OCI-LY7 (cell line): Measurements from ENCODE around the gene ERGIC1.

Experiments used
- EZH2phosphoT487 ChIP-seq: fragments of 200-600 bp; sonication (generic); IDR thresholded peaks from 2 replicates; pipeline ENCODE4 v1.6.1; 2018; ENCODE audit warnings: low read depth, borderline replicate concordance, mild to moderate bottlenecking, mixed run types, antibody characterized with exemption, low read length, moderate library complexity, mixed read lengths
- TF ChIP-seq, protein P1 (sequence below): fragments of 200-600 bp; sonication (generic); conservative IDR thresholded peaks from 2 replicates; pipeline ENCODE4 v1.5.1; 2014; ENCODE audit warnings: mild to moderate bottlenecking, antibody characterized with exemption, low read length, moderate library complexity, mixed read lengths

DNA sequence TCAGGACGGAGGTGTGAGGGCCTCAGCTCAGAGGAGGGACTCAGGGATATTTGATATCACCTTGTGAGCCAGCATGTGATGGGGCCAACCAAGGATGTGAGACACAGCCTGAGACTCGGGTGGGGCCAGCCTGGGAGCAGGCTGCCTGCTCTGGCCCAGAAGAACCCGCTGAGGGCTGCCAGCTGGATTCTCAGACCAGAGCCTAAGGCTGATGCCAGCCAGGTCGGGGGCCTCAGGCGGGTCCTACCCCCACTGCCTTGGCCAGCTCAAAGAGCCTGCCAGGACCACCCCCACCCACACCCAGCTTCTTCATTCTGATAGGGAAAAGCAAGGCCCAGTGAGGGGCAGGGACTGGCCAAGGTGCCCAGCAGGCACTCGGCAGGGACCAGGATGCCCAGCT, 42.8 kb upstream of the ERGIC1 start:
- TF ChIP-seq, protein P1, sequence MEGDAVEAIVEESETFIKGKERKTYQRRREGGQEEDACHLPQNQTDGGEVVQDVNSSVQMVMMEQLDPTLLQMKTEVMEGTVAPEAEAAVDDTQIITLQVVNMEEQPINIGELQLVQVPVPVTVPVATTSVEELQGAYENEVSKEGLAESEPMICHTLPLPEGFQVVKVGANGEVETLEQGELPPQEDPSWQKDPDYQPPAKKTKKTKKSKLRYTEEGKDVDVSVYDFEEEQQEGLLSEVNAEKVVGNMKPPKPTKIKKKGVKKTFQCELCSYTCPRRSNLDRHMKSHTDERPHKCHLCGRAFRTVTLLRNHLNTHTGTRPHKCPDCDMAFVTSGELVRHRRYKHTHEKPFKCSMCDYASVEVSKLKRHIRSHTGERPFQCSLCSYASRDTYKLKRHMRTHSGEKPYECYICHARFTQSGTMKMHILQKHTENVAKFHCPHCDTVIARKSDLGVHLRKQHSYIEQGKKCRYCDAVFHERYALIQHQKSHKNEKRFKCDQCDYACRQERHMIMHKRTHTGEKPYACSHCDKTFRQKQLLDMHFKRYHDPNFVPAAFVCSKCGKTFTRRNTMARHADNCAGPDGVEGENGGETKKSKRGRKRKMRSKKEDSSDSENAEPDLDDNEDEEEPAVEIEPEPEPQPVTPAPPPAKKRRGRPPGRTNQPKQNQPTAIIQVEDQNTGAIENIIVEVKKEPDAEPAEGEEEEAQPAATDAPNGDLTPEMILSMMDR, result no peak
- TF ChIP-seq EZH2phosphoT487, result no peak
